ENCODE data around the gene CHST15. TPM values are rescaled to one million over a fixed set of nuclear protein-coding genes. Genes with fewer than 3 reads are reported as not detected.

Gene CHST15
- total RNA-seq, 1 donor from 2014 or later = 43.8 TPM

- Mint-ChIP-seq H3K27me3 (ENCODE audit: low read depth) (no peaks in the 10 kb centered on the region), H3K4me3 (ENCODE audit: unreplicated experiment) (no peak overlapping the region), H3K36me3 (ENCODE audit: low read depth) (peaks cover 19% of the 10 kb centered on the region), H3K27ac (ENCODE audit: unreplicated experiment) (no peak overlapping the region), H3K9me3 (ENCODE audit: low read depth) (no peaks in the 10 kb centered on the region), H3K4me1 (ENCODE audit: low read depth) (peaks cover 17% of the 10 kb centered on the region)
- no peak for DNase-seq (ENCODE audit: low spot score)
- no peak for TF ChIP-seq CTCF (IDR thresholded peaks at IDR 0.05)
These were observed 64.5 kb downstream of the CHST15 start for GRCh38 chr10:124028700-124029480.

- Mint-ChIP-seq H3K4me3 (ENCODE audit: unreplicated experiment) (no peak overlapping the region), H3K27me3 (ENCODE audit: low read depth) (no peaks in the 10 kb centered on the region), H3K9me3 (ENCODE audit: low read depth) (no peaks in the 10 kb centered on the region), H3K36me3 (ENCODE audit: low read depth) (peaks cover 16% of the 10 kb centered on the region), H3K4me1 (ENCODE audit: low read depth) (peaks cover 4% of the 10 kb centered on the region), H3K27ac (ENCODE audit: unreplicated experiment) (no peak overlapping the region)
- DNase-seq (ENCODE audit: low spot score) = peak; percentile 49
- no peak for TF ChIP-seq CTCF (IDR thresholded peaks at IDR 0.05)
These were observed 65.7 kb downstream of the CHST15 start for GRCh38 chr10:124027651-124028050.

GRCh38 chr10:124027031-124027611 lies 66.3 kb downstream of the CHST15 start:
- peaks cover 4% of the 10 kb centered on the region for H3K4me1 Mint-ChIP-seq (ENCODE audit: low read depth)
- no peak for TF ChIP-seq CTCF (IDR thresholded peaks at IDR 0.05)

GRCh38 chr10:124026589-124026939 lies 66.8 kb downstream of the CHST15 start:
- Mint-ChIP-seq H3K9me3 (ENCODE audit: low read depth) (no peaks in the 10 kb centered on the region), H3K27ac (ENCODE audit: unreplicated experiment) (no peak overlapping the region), H3K4me1 (ENCODE audit: low read depth) (peaks cover 4% of the 10 kb centered on the region), H3K36me3 (ENCODE audit: low read depth) (peaks cover 16% of the 10 kb centered on the region), H3K27me3 (ENCODE audit: low read depth) (no peaks in the 10 kb centered on the region), H3K4me3 (ENCODE audit: unreplicated experiment) (no peak overlapping the region)
- DNase-seq (ENCODE audit: low spot score) = peak; percentile 67
- no peak for TF ChIP-seq CTCF (IDR thresholded peaks at IDR 0.05)

More at GRCh38 chr10:124027031-124027611, 66.3 kb downstream of the CHST15 start:
- H3K27me3 Mint-ChIP-seq (ENCODE audit: low read depth) = no peaks in the 10 kb centered on the region
- peak; percentile 36 for DNase-seq (ENCODE audit: low spot score)
- H3K27ac Mint-ChIP-seq (ENCODE audit: unreplicated experiment) = no peak overlapping the region
- H3K4me3 Mint-ChIP-seq (ENCODE audit: unreplicated experiment) = no peak overlapping the region
- H3K9me3 Mint-ChIP-seq (ENCODE audit: low read depth) = no peaks in the 10 kb centered on the region
- H3K36me3 Mint-ChIP-seq (ENCODE audit: low read depth) = peaks cover 16% of the 10 kb centered on the region

GRCh38 chr10:124025660-124026588 lies 67.5 kb downstream of the CHST15 start:
- no peak overlapping the region for H3K4me3 Mint-ChIP-seq (ENCODE audit: unreplicated experiment)
- no peaks in the 10 kb centered on the region for H3K27me3 Mint-ChIP-seq (ENCODE audit: low read depth)
- TF ChIP-seq CTCF (IDR thresholded peaks at IDR 0.05) = peak; percentile 74
- H3K4me1 Mint-ChIP-seq (ENCODE audit: low read depth) = peaks cover 4% of the 10 kb centered on the region
- H3K9me3 Mint-ChIP-seq (ENCODE audit: low read depth) = no peaks in the 10 kb centered on the region
- DNase-seq (ENCODE audit: low spot score) = peak; percentile 52
- no peak overlapping the region for H3K27ac Mint-ChIP-seq (ENCODE audit: unreplicated experiment)
- H3K36me3 Mint-ChIP-seq (ENCODE audit: low read depth) = peaks cover 16% of the 10 kb centered on the region

Data from chondrocyte (in vitro differentiated cells).